Measurements from ENCODE around the gene PDE8B.

PDE8B gene

DNA sequence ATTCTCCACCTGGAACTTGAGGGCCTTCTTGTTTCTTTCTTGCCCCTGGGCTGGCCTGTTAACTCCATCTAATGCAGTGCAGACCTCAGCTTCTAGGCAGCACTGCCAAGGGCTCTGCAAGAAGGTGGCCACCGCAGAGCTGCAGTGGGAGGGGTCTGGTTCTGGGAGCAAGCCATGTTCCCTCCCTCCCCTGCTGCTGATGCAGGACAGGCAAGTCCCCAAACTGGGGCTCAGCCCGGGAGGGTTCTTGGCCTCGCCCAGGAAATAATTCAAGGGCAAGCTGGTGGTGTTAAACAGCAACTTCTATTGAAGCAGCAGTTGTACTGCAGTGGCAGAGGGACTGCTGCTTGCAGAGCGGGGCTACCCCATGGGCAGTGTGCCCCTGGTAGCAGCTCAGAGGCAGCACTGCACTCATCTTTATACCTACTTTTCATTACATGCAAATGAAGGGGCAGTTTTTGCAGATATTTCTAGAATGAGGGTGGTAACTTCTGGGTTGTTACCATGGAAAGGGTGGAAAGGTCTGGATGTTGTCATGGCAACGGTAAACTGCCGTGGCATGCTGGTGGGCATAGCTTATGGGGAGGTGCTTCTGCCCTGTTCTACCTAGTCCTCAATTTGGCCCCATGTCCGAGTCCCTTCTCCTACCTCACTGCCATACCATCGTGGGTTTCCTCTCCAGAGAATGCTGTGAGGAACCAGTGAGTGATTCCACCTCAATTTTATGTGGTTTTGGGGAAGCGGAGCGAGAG, 199.6 kb downstream of the PDE8B start:
- DNase-seq = no peak
- Histone ChIP-seq H3K27ac (no peak overlapping the region), H3K4me3 (ENCODE audit: low read depth, low read length) (no peak overlapping the region), H3K36me3 (replicated peaks) (no peaks in the 10 kb centered on the region), H3K27me3 (replicated peaks) (no peaks in the 10 kb centered on the region)
- TF ChIP-seq CTCF (IDR thresholded peaks at IDR 0.05; ENCODE audit: low read depth, low read length, missing control alignments) = no peak
- in situ Hi-C loops (cut with HindIII; ENCODE audit: low pct_ligation_motif_present, low sequenced_read_pairs) = no loop called here

- DNase-seq = no peak
- Histone ChIP-seq H3K4me3 (ENCODE audit: low read depth, low read length) (no peak overlapping the region), H3K27me3 (replicated peaks) (no peaks in the 10 kb centered on the region), H3K27ac (no peak overlapping the region), H3K36me3 (replicated peaks) (no peaks in the 10 kb centered on the region)
- in situ Hi-C loops (cut with HindIII; ENCODE audit: low pct_ligation_motif_present, low sequenced_read_pairs) = no loop called here
- no peak for TF ChIP-seq CTCF (IDR thresholded peaks at IDR 0.05; ENCODE audit: low read depth, low read length, missing control alignments)
These were observed 202.6 kb downstream of the PDE8B start for GRCh38 chr5:77413049-77413448.

GRCh38 chr5:77418162-77418561, 207.7 kb downstream of the PDE8B start:
- H3K4me3 ChIP-seq (ENCODE audit: low read depth, low read length) = no peak overlapping the region
- peak overlapping the region; percentile 48 for H3K27ac ChIP-seq
- no peaks in the 10 kb centered on the region for H3K27me3 ChIP-seq (replicated peaks)
- DNase-seq = peak; percentile 23
- H3K36me3 ChIP-seq (replicated peaks) = no peaks in the 10 kb centered on the region
- in situ Hi-C loops (cut with HindIII; ENCODE audit: low pct_ligation_motif_present, low sequenced_read_pairs) = no loop called here
- no peak for TF ChIP-seq CTCF (IDR thresholded peaks at IDR 0.05; ENCODE audit: low read depth, low read length, missing control alignments)

GRCh38 chr5:77418601-77419581, 208.4 kb downstream of the PDE8B start:
- Histone ChIP-seq H3K27me3 (replicated peaks) (no peaks in the 10 kb centered on the region), H3K4me3 (ENCODE audit: low read depth, low read length) (no peak overlapping the region), H3K27ac (peak overlapping the region; percentile 48), H3K36me3 (replicated peaks) (no peaks in the 10 kb centered on the region)
- peak; percentile 33 for DNase-seq
- in situ Hi-C loops (cut with HindIII; ENCODE audit: low pct_ligation_motif_present, low sequenced_read_pairs) = no loop called here
- TF ChIP-seq CTCF (IDR thresholded peaks at IDR 0.05; ENCODE audit: low read depth, low read length, missing control alignments) = no peak

- no peaks in the 10 kb centered on the region for H3K27me3 ChIP-seq (replicated peaks)
- in situ Hi-C loops (cut with HindIII; ENCODE audit: low pct_ligation_motif_present, low sequenced_read_pairs) = no loop called here
These were observed 209.4 kb downstream of the PDE8B start for GRCh38 chr5:77419644-77420582.

More at GRCh38 chr5:77419644-77420582, 209.4 kb downstream of the PDE8B start:
- no peak overlapping the region for H3K27ac ChIP-seq
- no peak for TF ChIP-seq CTCF (IDR thresholded peaks at IDR 0.05; ENCODE audit: low read depth, low read length, missing control alignments)
- no peak for DNase-seq
- H3K4me3 ChIP-seq (ENCODE audit: low read depth, low read length) = no peak overlapping the region
- H3K36me3 ChIP-seq (replicated peaks) = no peaks in the 10 kb centered on the region

All from brain microvascular endothelial cell (primary cell).